Measurements from ENCODE around the gene SLTM.

Gene SLTM

GRCh38 chr15:58910456-58910855 lies 23.0 kb downstream of the SLTM start:
- TF ChIP-seq POLR2AphosphoS5 (IDR thresholded peaks at IDR 0.05; ENCODE audit: low read depth, low read length): no peak
- TF ChIP-seq TAF1 (IDR thresholded peaks at IDR 0.05; ENCODE audit: borderline replicate concordance, insufficient read depth, low read length): no peak
- no peak for TF ChIP-seq REST (IDR thresholded peaks at IDR 0.05; ENCODE audit: insufficient read depth in 1 of 2, low read depth in 2 of 2, low read length in 2 of 2)
- no peak for TF ChIP-seq FOXP2 (optimal IDR thresholded peaks at IDR 0.05; ENCODE audit: borderline replicate concordance, extremely low read depth, extremely low read length, insufficient read depth)
- no peak for TF ChIP-seq SIN3A (IDR thresholded peaks at IDR 0.05; ENCODE audit: borderline replicate concordance, insufficient read depth, low read length)

DNA sequence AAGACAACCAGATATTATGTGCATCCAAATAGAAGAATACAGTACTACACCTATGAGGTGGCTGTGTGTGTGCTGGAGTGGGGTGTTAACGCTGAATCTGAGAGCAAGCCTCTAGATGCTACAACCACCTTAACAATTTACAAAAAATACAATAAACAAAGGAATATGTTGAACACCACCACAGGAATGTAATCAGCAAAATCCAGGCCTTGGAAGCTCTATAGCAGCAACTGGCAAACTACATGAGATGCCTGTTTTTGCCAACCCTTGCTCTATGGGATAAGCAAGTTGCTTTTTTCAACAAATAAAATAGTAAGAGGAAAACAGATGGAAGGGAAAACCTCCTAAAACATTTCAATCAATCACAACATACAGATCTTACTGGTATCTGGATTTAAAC lies 23.9 kb downstream of the SLTM start:
- TF ChIP-seq POLR2AphosphoS5 (IDR thresholded peaks at IDR 0.05; ENCODE audit: low read depth, low read length) (no peak), TAF1 (IDR thresholded peaks at IDR 0.05; ENCODE audit: borderline replicate concordance, insufficient read depth, low read length) (no peak)

- TF ChIP-seq POLR2AphosphoS5 (IDR thresholded peaks at IDR 0.05; ENCODE audit: low read depth, low read length): no peak
- TF ChIP-seq REST (IDR thresholded peaks at IDR 0.05; ENCODE audit: insufficient read depth in 1 of 2, low read depth in 2 of 2, low read length in 2 of 2): no peak
- no peak for TF ChIP-seq SIN3A (IDR thresholded peaks at IDR 0.05; ENCODE audit: borderline replicate concordance, insufficient read depth, low read length)
- TF ChIP-seq FOXP2 (optimal IDR thresholded peaks at IDR 0.05; ENCODE audit: borderline replicate concordance, extremely low read depth, extremely low read length, insufficient read depth): no peak
- TF ChIP-seq TAF1 (IDR thresholded peaks at IDR 0.05; ENCODE audit: borderline replicate concordance, insufficient read depth, low read length): no peak
Observed at GRCh38 chr15:58908550-58909309, 24.7 kb downstream of the SLTM start.

- no peak for TF ChIP-seq SIN3A (IDR thresholded peaks at IDR 0.05; ENCODE audit: borderline replicate concordance, insufficient read depth, low read length)
- no peak for TF ChIP-seq REST (IDR thresholded peaks at IDR 0.05; ENCODE audit: insufficient read depth in 1 of 2, low read depth in 2 of 2, low read length in 2 of 2)
- no peak for TF ChIP-seq FOXP2 (optimal IDR thresholded peaks at IDR 0.05; ENCODE audit: borderline replicate concordance, extremely low read depth, extremely low read length, insufficient read depth)
- TF ChIP-seq TAF1 (IDR thresholded peaks at IDR 0.05; ENCODE audit: borderline replicate concordance, insufficient read depth, low read length): no peak
- no peak for TF ChIP-seq POLR2AphosphoS5 (IDR thresholded peaks at IDR 0.05; ENCODE audit: low read depth, low read length)
Observed at GRCh38 chr15:58900631-58901030, 32.8 kb downstream of the SLTM start.

DNA sequence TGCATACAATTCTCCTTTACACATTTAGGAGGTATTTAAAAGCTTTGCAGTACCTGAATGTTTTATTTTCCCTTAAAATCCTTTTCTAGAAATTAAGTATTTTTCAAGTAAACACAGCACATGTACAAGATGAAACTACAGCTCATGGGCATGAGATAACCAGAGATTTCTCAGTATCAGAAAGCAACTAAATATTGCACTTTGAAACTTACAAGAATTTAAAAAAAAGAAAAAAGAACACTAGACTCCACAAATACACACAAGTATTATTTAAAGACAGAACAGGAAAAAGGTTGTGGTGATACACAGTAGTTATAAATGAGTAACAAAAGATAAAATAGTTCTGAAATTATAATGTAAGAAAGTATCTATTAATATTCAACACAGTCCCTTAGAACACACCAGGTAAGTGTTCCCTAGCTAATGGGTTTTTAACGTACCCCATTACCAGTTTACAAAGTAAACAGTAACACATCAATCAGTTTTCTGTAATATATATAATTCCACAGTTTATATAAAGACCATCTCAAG lies 35.3 kb downstream of the SLTM start:
- TF ChIP-seq REST (IDR thresholded peaks at IDR 0.05; ENCODE audit: insufficient read depth in 1 of 2, low read depth in 2 of 2, low read length in 2 of 2): no peak

Measured in PFSK-1 (cell line).